SU-DHL-6 (cell line): Measurements from ENCODE around the gene MRPL22.

Source experiments
- EZH2phosphoT487 ChIP-seq: fragments of 200-600 bp; sonication (generic), shearing (Covaris generic); conservative IDR thresholded peaks from 2 replicates; pipeline ENCODE4 v1.6.1; 2018; ENCODE audit warnings: mild to moderate bottlenecking, antibody characterized with exemption, low read length, moderate library complexity, mixed read lengths
- TF ChIP-seq, protein P1 (sequence below): fragments of 200-600 bp; sonication (generic); IDR thresholded peaks from one replicate; pipeline ENCODE4 v1.5.1; 2017; ENCODE audit warnings: antibody characterized with exemption, mild to moderate bottlenecking, low read length, moderate library complexity; ENCODE audit not compliant: insufficient read depth, poor library complexity, severe bottlenecking

DNA sequence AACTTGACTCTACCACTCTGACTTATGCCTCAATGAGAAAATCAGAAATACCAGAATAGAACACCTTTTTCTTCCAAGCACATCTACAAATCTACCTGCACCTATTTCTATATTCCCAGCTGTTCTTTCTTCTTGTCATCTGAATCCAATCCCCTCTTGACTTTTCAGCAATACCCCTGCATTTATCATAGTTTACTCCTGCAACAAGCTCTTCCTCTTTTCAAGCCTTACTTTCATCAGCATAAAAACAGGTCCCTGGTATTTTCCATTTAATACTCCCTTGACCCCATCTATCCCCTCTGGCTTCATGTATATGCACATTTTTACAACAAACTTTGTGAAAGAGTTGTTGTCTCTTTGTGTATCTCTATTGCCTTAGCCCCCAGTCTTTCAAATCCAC is 6.0 kb upstream of the MRPL22 start:
- TF ChIP-seq, protein P1, sequence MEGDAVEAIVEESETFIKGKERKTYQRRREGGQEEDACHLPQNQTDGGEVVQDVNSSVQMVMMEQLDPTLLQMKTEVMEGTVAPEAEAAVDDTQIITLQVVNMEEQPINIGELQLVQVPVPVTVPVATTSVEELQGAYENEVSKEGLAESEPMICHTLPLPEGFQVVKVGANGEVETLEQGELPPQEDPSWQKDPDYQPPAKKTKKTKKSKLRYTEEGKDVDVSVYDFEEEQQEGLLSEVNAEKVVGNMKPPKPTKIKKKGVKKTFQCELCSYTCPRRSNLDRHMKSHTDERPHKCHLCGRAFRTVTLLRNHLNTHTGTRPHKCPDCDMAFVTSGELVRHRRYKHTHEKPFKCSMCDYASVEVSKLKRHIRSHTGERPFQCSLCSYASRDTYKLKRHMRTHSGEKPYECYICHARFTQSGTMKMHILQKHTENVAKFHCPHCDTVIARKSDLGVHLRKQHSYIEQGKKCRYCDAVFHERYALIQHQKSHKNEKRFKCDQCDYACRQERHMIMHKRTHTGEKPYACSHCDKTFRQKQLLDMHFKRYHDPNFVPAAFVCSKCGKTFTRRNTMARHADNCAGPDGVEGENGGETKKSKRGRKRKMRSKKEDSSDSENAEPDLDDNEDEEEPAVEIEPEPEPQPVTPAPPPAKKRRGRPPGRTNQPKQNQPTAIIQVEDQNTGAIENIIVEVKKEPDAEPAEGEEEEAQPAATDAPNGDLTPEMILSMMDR = no peak
- TF ChIP-seq EZH2phosphoT487 = no peak
